GM13977 (cell line): ENCODE data around the gene ABCA2.

Source experiments
- DNase-seq: peaks from one replicate; pipeline ENCODE4 v3.0.0; 2012; ENCODE audit warnings: low spot score
- CTCF ChIP-seq: IDR thresholded peaks from 2 replicates; pipeline ENCODE4 v1.5.1; 2012; ENCODE audit warnings: mild to moderate bottlenecking, control low read depth; ENCODE audit not compliant: insufficient read depth; ENCODE audit errors: extremely low read depth, missing control alignments
- in situ Hi-C: fragments of 300-500 bp; cut with MboI; formaldehyde crosslinking; loops from one replicate; pipeline ENCODE4 v1.12.0; 2022; ENCODE audit warnings: low sequenced_read_pairs, low pct_unique_long_range_greater_than_20kb, mixed read lengths, inconsistent platforms; ENCODE audit not compliant: unreplicated experiment

Gene ABCA2

DNA sequence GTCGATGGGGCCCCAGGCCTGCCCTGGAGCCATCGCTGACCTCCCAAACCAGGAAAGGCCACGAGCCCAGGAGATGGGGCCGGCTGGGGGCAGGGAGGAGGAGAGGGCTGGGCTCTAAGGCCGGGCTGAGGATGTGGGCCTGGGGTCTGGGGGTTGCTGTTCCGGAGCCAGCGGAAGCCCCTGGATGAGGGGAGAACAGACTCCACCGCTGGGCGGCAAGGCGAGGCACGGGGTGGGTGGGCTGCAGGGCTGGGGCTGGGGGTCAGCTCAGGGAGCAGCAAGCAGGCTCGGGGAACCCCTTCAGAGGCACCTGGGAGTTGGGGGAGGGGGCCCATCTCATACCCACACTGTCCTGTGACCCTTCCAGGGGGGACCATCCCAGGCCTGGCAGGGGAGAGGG lies 64.3 kb downstream of the ABCA2 start:
- DNase-seq, result no peak
- in situ Hi-C loops, result no loop called here
- no peak for TF ChIP-seq CTCF

DNA sequence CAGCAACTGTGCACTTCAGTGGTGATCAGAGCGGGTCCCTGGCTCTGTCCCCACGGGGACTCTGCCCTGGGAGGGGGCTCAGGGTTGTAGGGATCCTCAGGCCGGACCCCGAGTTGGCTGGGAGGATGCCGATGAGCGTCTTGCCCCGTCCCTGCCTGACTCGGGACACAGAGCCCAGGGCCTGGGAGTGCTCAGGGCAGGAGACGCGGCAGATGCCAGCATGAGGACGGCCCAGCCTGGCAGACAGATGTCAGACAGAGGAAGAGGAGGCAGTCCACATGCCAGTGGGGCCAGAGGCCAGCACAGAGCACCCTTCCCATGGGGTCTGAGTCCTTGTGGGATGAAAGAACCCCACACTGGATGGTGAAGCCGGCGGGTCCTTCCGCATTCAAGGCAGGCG lies 64.7 kb downstream of the ABCA2 start:
- in situ Hi-C loops, result no loop called here
- DNase-seq, result no peak
- no peak for TF ChIP-seq CTCF

- DNase-seq, result no peak
- TF ChIP-seq CTCF, result no peak
- in situ Hi-C loops, result no loop called here
Measured at GRCh38 chr9:136962701-136963248, 65.3 kb downstream of the ABCA2 start.

DNA sequence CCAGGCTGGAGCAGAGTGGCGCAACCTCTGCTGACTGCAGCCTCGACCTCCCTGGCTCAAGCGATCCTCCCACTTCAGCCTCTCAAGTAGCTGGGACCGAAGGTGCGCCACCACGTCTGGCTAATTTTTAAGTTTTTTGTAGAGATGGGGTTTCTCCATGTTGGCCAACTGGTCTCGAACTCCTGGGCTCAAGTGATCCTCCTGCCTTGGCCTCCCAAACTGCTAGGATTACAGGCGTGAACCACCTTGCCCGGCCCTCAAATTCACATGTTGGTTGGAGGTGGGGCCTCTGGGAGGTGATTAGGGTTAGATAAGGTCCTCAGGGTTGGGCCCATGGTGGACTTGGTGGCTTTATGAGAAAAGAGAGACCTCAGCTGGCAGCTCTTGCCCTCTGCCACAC lies 65.9 kb downstream of the ABCA2 start:
- no peak for DNase-seq
- in situ Hi-C loops, result no loop called here

GRCh38 chr9:136961279-136962065 lies 66.6 kb downstream of the ABCA2 start:
- TF ChIP-seq CTCF, result no peak
- DNase-seq, result no peak
- in situ Hi-C loops, result no loop called here

More for the DNA sequence above, 65.9 kb downstream of the ABCA2 start:
- TF ChIP-seq CTCF, result no peak

- no peak for DNase-seq
- no peak for TF ChIP-seq CTCF
- in situ Hi-C loops, result no loop called here
Measured at GRCh38 chr9:136960938-136961275, 67.1 kb downstream of the ABCA2 start.
